ENCODE results near the gene SUSD3.

The SUSD3 gene

GRCh38 chr9:93022721-93023520, 35.6 kb upstream of the SUSD3 start:
- DNase-seq (ENCODE audit: low spot score): no peak
- ChIA-PET CTCF (interaction anchor here (0.6 kb wide), 1 partner anchor 87 kb away, joined by 3 read pairs; no protein-coding TSS in a partner anchor), POLR2A (ENCODE audit: low non-redundant PET) (no interaction called here)
- TF ChIP-seq CTCF (conservative IDR thresholded peaks at IDR 0.05; ENCODE audit: low read depth): no peak
- H3K27ac ChIP-seq: no peak overlapping the region

GRCh38 chr9:93023521-93023815, 35.0 kb upstream of the SUSD3 start:
- DNase-seq (ENCODE audit: low spot score): no peak
- CTCF ChIA-PET: no interaction called here
- no peak for TF ChIP-seq CTCF (conservative IDR thresholded peaks at IDR 0.05; ENCODE audit: low read depth)
- H3K27ac ChIP-seq: no peak overlapping the region
- POLR2A ChIA-PET (ENCODE audit: low non-redundant PET): no interaction called here

- ChIA-PET CTCF (no interaction called here), POLR2A (ENCODE audit: low non-redundant PET) (interaction anchor here (0.6 kb wide), 1 partner anchor 58 kb away, joined by 8 read pairs; no protein-coding TSS in a partner anchor)
- TF ChIP-seq CTCF (conservative IDR thresholded peaks at IDR 0.05; ENCODE audit: low read depth): no peak
- no peak overlapping the region for H3K27ac ChIP-seq
- DNase-seq (ENCODE audit: low spot score): no peak
Observed at GRCh38 chr9:93024646-93024910, 33.9 kb upstream of the SUSD3 start.

- CTCF ChIA-PET: interaction anchor here (0.6 to 1.9 kb wide), 2 partner anchors 21 to 309 kb away, joined by 3 to 5 read pairs; no protein-coding TSS in a partner anchor
- POLR2A ChIA-PET (ENCODE audit: low non-redundant PET): interaction anchor here (0.6 kb wide), 1 partner anchor 57 kb away, joined by 8 read pairs; no protein-coding TSS in a partner anchor
- DNase-seq (ENCODE audit: low spot score): no peak
- H3K27ac ChIP-seq: no peak overlapping the region
- TF ChIP-seq CTCF (conservative IDR thresholded peaks at IDR 0.05; ENCODE audit: low read depth): no peak
Observed at GRCh38 chr9:93024986-93025630, 33.4 kb upstream of the SUSD3 start.

- no peak overlapping the region for H3K27ac ChIP-seq
Observed at GRCh38 chr9:93025736-93026135, 32.8 kb upstream of the SUSD3 start.

GRCh38 chr9:93026640-93027039, 31.9 kb upstream of the SUSD3 start:
- TF ChIP-seq CTCF (conservative IDR thresholded peaks at IDR 0.05; ENCODE audit: low read depth): no peak
- POLR2A ChIA-PET (ENCODE audit: low non-redundant PET): no interaction called here
- CTCF ChIA-PET: interaction anchor here (0.5 to 1.9 kb wide), 3 partner anchors 23 to 141 kb away, joined by 3 to 5 read pairs (median 4); no protein-coding TSS in a partner anchor

More at GRCh38 chr9:93025736-93026135, 32.8 kb upstream of the SUSD3 start:
- POLR2A ChIA-PET (ENCODE audit: low non-redundant PET): no interaction called here
- no peak for DNase-seq (ENCODE audit: low spot score)
- CTCF ChIA-PET: interaction anchor here (0.6 to 1.9 kb wide), 4 partner anchors 16 to 310 kb away, joined by 3 to 5 read pairs (median 4); no protein-coding TSS in a partner anchor
- TF ChIP-seq CTCF (conservative IDR thresholded peaks at IDR 0.05; ENCODE audit: low read depth): no peak

More at GRCh38 chr9:93026640-93027039, 31.9 kb upstream of the SUSD3 start:
- H3K27ac ChIP-seq: no peak overlapping the region
- DNase-seq (ENCODE audit: low spot score): no peak
